Psoas muscle (tissue), 8 donors: ENCODE data around the gene EBPL. TPM values are rescaled to one million over a fixed set of nuclear protein-coding genes. Genes with fewer than 3 reads are reported as not detected.
"Not testable (repeated sequence)": the region's sequence is repeated elsewhere in the genome, so short reads cannot be mapped to it uniquely, and the experiment has no call there.

Experiments
- ATAC-seq, 4 donors: fragments of 200-7000 bp; cut with Tn5 transposase; one replicate each; pipeline ENCODE4 v1.9.1; 2020; ENCODE audit warnings: moderate library complexity in 3 of 4, mild to moderate bottlenecking in 2 of 4
- DNase-seq, 2 donors: peaks; one replicate each; pipeline ENCODE4 v3.0.0-alpha.2; 2020
- H3K27ac ChIP-seq: fragments of 200-600 bp; one replicate; pipeline ENCODE4 v1.8.0; 2022
- H3K27me3 ChIP-seq, 3 donors: fragments of 200-600 bp in 1 of 3; one replicate each; pipeline versions ENCODE4 v1.6.1 to v1.8.0; 2013 to 2022; ENCODE audit warnings: low read length in 2 of 3, mild to moderate bottlenecking in 2 of 3, moderate library complexity in 1 of 3; ENCODE audit not compliant: insufficient read depth in 3 of 3
- H3K36me3 ChIP-seq, 2 donors: fragments of 200-600 bp in 1 of 2; one replicate each; pipeline versions ENCODE4 v1.6.1 to v1.8.0; 2013 to 2022; ENCODE audit warnings: low read depth in 1 of 2, mild to moderate bottlenecking in 1 of 2, moderate library complexity in 1 of 2; ENCODE audit not compliant: insufficient read depth in 1 of 2
- H3K4me1 ChIP-seq: fragments of 200-600 bp; one replicate; pipeline ENCODE4 v1.8.0; 2022
- H3K4me3 ChIP-seq: fragments of 200-600 bp; one replicate; pipeline ENCODE4 v1.8.0; 2022; ENCODE audit warnings: mild to moderate bottlenecking
- H3K9me3 ChIP-seq: fragments of 200-600 bp; one replicate; pipeline ENCODE4 v1.8.0; 2022
- WGBS, 3 donors: extraction: QIAGEN DNeasy Blood & Tissue Kit; methylation state at CpG; one replicate each; pipeline versions ENCODE4 v1.1.6 to v1.1.7; 2013; 5-methylcytosine and 5-hydroxymethylcytosine counted together
- intact Hi-C, 2 donors: fragments of 100-400 bp; cut with DNase I; formaldehyde crosslinking; loops; one replicate each; pipeline versions ENCODE4 v1.11.0 to v1.14.2; 2022
- polyA plus RNA-seq, 3 donors: library from polyadenylated mRNA; stranded (reverse); fragments of 200-250 nt; gene quantifications; one replicate each; pipeline ENCODE4 v1.2.3, GENCODE V29; 2013
- total RNA-seq, 4 donors: library from RNA; stranded (reverse); fragmentation: NEBNext Ultra II Directional in 2 of 4; extraction: Animal tissue kit (Norgen Biotek cat#: 25700) in 2 of 4; gene quantifications; one replicate each; pipeline versions ENCODE4 v1.2.1 to v1.2.4, GENCODE V29; 2021 to 2023
- TF ChIP-seq, protein P1 (sequence below): fragments of 200-600 bp; IDR thresholded peaks from one replicate; pipeline ENCODE4 v1.8.0; 2022; ENCODE audit warnings: antibody characterized with exemption
- donor health status: healthy with polysubstance abuse.
- donor health status: DM: no; HTN: no; CAD: no; lungs with moderate emphysema.
- donor health status: Bipolar disorder and iron deficiency.
- donor health status: healthy.
- donor health status: DM: yes; HTN: yes; CAD: no.
- donor health status: DM: no; HTN: no; CAD: no.
- donor health status: DM: no; HTN: no; CAD: no.
- donor health status: DM: yes; HTN: yes; CAD: no.

EBPL gene
- total and polyA plus RNA-seq, 7 donors = 4.8 to 10.6 (median 7.3) TPM

DNA sequence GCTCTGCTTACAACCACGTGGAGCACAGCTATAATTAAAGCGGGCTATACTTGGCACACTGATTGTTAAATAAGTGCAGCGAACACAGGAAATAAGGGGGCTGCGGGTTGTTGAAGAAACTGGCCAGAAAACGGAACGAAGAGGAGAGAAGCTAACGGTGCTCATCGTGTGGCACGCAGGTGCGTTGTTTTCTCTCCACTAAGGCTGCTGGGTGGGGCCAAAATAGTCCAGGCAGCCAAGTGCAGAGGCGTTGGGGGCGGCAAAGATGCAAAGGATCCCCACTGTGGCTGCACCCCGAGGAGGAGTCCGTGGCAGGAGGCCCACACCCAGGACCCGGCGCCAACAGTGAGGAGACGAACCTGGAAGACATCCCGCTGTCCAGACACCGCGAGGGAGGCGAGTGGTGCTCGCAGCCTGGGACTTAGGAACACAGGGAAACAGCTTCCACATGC, 71.1 kb downstream of the EBPL start:
- peaks cover 0 to 1% (median 0%) of the 10 kb centered on the region in 3 donors for H3K27me3 ChIP-seq
- no peaks in the 10 kb centered on the region for H3K36me3 ChIP-seq
- no peak for DNase-seq
- no peaks in the 10 kb centered on the region for H3K9me3 ChIP-seq
- WGBS, 3 donors = 51 to 76% (median 62%) methylated on average over 22 of the region's 22 CpGs
- no peak overlapping the region for H3K27ac ChIP-seq
- H3K4me1 ChIP-seq = no peaks in the 10 kb centered on the region
- H3K4me3 ChIP-seq = no peak overlapping the region
- intact Hi-C loops = no loop called here
- no peak for ATAC-seq
- TF ChIP-seq, protein P1, sequence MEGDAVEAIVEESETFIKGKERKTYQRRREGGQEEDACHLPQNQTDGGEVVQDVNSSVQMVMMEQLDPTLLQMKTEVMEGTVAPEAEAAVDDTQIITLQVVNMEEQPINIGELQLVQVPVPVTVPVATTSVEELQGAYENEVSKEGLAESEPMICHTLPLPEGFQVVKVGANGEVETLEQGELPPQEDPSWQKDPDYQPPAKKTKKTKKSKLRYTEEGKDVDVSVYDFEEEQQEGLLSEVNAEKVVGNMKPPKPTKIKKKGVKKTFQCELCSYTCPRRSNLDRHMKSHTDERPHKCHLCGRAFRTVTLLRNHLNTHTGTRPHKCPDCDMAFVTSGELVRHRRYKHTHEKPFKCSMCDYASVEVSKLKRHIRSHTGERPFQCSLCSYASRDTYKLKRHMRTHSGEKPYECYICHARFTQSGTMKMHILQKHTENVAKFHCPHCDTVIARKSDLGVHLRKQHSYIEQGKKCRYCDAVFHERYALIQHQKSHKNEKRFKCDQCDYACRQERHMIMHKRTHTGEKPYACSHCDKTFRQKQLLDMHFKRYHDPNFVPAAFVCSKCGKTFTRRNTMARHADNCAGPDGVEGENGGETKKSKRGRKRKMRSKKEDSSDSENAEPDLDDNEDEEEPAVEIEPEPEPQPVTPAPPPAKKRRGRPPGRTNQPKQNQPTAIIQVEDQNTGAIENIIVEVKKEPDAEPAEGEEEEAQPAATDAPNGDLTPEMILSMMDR = no peak

DNA sequence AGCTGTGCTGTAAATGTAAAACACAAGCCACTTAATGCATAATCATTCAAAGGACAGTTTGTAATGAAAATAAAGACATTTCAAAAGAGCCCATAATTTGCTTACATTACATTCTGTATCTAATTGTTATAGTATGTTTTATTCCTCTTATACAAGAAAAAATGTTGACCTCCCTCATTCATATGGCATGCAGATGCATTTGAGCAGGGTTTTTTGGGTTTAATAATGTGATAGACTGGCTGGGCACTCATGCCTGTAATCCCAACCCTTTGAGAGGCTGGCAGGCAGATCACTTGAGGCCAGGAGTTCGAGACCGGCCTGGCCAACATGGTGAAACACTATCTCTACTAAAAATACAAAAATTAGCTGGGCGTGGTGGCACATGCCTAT, 74.6 kb downstream of the EBPL start:
- no peaks in the 10 kb centered on the region for H3K27me3 ChIP-seq
- H3K9me3 ChIP-seq = no peaks in the 10 kb centered on the region
- DNase-seq = no peak
- no peaks in the 10 kb centered on the region for H3K4me1 ChIP-seq
- H3K36me3 ChIP-seq = no peaks in the 10 kb centered on the region
- no peak for ATAC-seq
- H3K4me3 ChIP-seq = no peak overlapping the region
- intact Hi-C loops = no loop called here
- TF ChIP-seq, protein P1 = no peak
- 72 to 93% (median 75%) methylated on average over 3 of the region's 3 CpGs for WGBS, 3 donors
- no peak overlapping the region for H3K27ac ChIP-seq

DNA sequence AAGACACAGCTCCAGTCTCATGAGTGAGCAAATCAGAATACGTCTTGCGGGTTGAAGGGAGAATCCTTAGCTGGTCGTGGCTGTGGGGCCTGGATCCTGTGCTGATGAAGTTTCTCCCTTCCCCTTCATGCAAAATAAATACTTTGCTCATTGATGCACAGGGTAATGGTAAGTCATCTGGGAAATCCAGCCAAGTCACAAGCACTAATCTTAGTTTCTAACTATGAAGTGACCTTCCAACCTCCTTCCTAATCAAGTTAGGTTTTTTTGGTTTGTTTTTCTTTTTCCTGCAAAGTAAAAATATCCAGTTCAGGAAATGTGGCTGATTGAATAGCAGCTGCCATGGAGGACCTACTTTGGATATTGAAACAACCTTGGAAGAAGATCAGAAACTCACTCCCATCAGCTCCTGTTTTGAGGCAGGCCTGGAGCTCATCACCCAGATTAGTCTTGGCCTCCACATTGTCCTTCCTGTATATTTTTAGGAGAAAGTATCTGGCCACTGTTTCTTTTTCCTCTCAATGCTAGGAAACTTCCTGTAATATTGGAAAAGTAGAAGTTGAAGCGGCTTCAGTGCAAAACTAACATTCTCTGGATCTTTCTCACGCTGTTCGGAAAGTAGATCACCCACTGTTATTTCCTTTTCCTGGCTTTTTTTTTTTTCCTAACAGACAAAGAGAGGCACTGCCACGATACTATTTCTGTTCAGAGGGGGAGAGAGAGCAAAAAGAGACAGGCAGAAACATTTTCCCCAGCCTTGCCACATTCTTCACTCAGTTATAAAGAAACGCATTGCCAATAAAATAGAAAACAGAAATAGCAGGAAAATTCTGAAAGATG, 75.2 kb downstream of the EBPL start:
- intact Hi-C loops = no loop called here
- no peaks in the 10 kb centered on the region for H3K9me3 ChIP-seq
- TF ChIP-seq, protein P1 = no peak
- no peak overlapping the region for H3K4me3 ChIP-seq
- H3K27me3 ChIP-seq = no peaks in the 10 kb centered on the region
- 59 to 69% (median 64%) methylated on average over 8 of the region's 8 CpGs for WGBS, 3 donors
- DNase-seq (no peak), ATAC-seq (no peak)
- H3K4me1 ChIP-seq = no peaks in the 10 kb centered on the region
- no peak overlapping the region for H3K27ac ChIP-seq
- H3K36me3 ChIP-seq = no peaks in the 10 kb centered on the region

DNA sequence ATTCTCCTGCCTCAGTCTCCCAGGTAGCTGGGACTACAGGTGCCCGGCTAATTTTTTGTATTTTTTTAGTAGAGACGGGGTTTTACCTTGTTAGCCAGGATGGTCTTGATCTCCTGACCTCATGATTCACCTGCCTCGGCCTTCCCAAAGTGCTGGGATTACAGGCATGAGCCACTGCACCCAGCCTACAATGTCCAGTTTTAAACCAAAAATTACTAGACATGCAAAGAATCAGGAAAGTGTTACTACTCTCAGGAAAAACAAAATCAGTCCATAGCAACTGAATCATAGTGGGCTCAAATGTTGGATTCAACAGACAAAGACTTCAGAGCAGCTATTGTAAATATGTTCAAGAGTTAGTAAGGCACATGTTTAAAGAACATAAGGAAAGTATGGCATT, 79.2 kb downstream of the EBPL start:
- intact Hi-C loops = not testable (repeated sequence)
- 93 to 98% (median 95%) methylated on average over 3 of the region's 3 CpGs for WGBS, 3 donors

More for the DNA sequence above, 79.2 kb downstream of the EBPL start:
- H3K36me3 ChIP-seq, H3K4me1 ChIP-seq, H3K27ac ChIP-seq, H3K4me3 ChIP-seq, H3K9me3 ChIP-seq, ATAC-seq, DNase-seq, H3K27me3 ChIP-seq: not testable (repeated sequence)

Other genes with a start within 250 kb of the EBPL start
- gene CAB39L, start 247.4 kb downstream of the EBPL start, total RNA-seq = 1 to 10 TPM; 1.8 to 6.1 (median 4.2) TPM
- 10 to 100 TPM in 1 of 3 donors, 1 to 10 TPM in 2; 1.5 to 13.3 (median 2.6) TPM for gene CAB39L, start 247.4 kb downstream of the EBPL start, polyA plus RNA-seq
- 1 to 10 TPM; 1.7 to 7.9 (median 5.5) TPM for gene SETDB2, start 247.2 kb downstream of the EBPL start, total RNA-seq
- gene SETDB2, start 247.2 kb downstream of the EBPL start, polyA plus RNA-seq = 1 to 10 TPM; 2.1 to 5.4 (median 2.5) TPM
- gene PHF11, start 195.5 kb downstream of the EBPL start, total RNA-seq = 10 to 100 TPM in 2 of 4 donors, 1 to 10 TPM in 2; 8.2 to 14.7 (median 10.1) TPM
- 10 to 100 TPM in 2 of 3 donors, 1 to 10 TPM in 1; 8.8 to 17.8 (median 12.0) TPM for gene PHF11, start 195.5 kb downstream of the EBPL start, polyA plus RNA-seq
- 1 to 10 TPM; 5.3 to 8.5 (median 7.4) TPM for gene RCBTB1, start 105.9 kb downstream of the EBPL start, total RNA-seq
- gene RCBTB1, start 105.9 kb downstream of the EBPL start, polyA plus RNA-seq = 10 to 100 TPM in 1 of 3 donors, 1 to 10 TPM in 2; 2.2 to 12.6 (median 3.2) TPM
- gene ARL11, start 63.0 kb downstream of the EBPL start, total RNA-seq = under 1 TPM; 0.09 to 0.71 (median 0.19) TPM
- under 1 TPM; 0.09 to 0.14 (median 0.10) TPM for gene ARL11, start 63.0 kb downstream of the EBPL start, polyA plus RNA-seq
- 100 to 1,000 TPM; 127 to 157 (median 147) TPM for gene KPNA3, start 101.2 kb upstream of the EBPL start, total RNA-seq
- gene KPNA3, start 101.2 kb upstream of the EBPL start, polyA plus RNA-seq = 100 to 1,000 TPM in 1 of 3 donors, 10 to 100 TPM in 2; 32.3 to 114 (median 69.5) TPM
- 10 to 100 TPM; 12.3 to 23.8 (median 17.4) TPM for gene SPRYD7, start 244.9 kb upstream of the EBPL start, total RNA-seq
- gene SPRYD7, start 244.9 kb upstream of the EBPL start, polyA plus RNA-seq = 10 to 100 TPM in 1 of 3 donors, 1 to 10 TPM in 2; 4.7 to 16.4 (median 7.4) TPM